A549 (cell line): ENCODE measurements around the gene NPSR1. TPM values are rescaled to one million over a fixed set of nuclear protein-coding genes. Genes with fewer than 3 reads are reported as not detected.

Experiments used
- ATAC-seq, 2 experiments: fragments of 200-7000 bp in 1 of 2; fragments of >200 bp in 1 of 2; cut with Nextera tagmentation in 1 of 2; cut with Tn5 transposase in 1 of 2; 3 replicates each; pipeline versions ENCODE4 v1.8.0 to v1.9.1; 2018 to 2020; ENCODE audit warnings: mild to moderate bottlenecking in 1 of 2, moderate library complexity in 1 of 2
- CTCF ChIA-PET: fragments of 300-600 bp; sonication (Branson Sonifier 250); formaldehyde crosslinking; extraction: SDS; loops from one replicate; lab custom pipeline; 2021; ENCODE audit warnings: antibody characterized with exemption, inconsistent platforms; lab: Yijun Ruan, JAX
- POLR2A ChIA-PET: fragments of 350-600 bp; formaldehyde crosslinking; extraction: SDS; loops from one replicate; lab custom pipeline; 2021; ENCODE audit warnings: antibody characterized with exemption, inconsistent platforms; lab: Yijun Ruan, JAX
- DNase-seq, 2 experiments: peaks; one replicate each; pipeline versions ENCODE4 v3.0.0 to v3.0.0-alpha.2; 2011 to 2016; ENCODE audit warnings: low read depth in 1 of 2, low spot score in 1 of 2
- FAIRE-seq: peaks from 2 replicates; lab custom pipeline; 2011; peaks lifted over from hg19 to GRCh38; lab: Jason Lieb, UNC
- H3K27ac ChIP-seq, 2 experiments: fragments of >200 bp; sonication (Bioruptor Twin); formaldehyde crosslinking; 3 replicates each; pipeline ENCODE4 v1.5.1; 2016 to 2017
- H3K4me1 ChIP-seq: fragments of >200 bp; sonication (Bioruptor Twin); formaldehyde crosslinking; 3 replicates; pipeline ENCODE4 v1.6.1; 2016
- H3K4me2 ChIP-seq: fragments of >200 bp; sonication (Bioruptor Twin); formaldehyde crosslinking; 3 replicates; pipeline ENCODE4 v1.6.1; 2016
- H3K4me3 ChIP-seq: fragments of >200 bp; sonication (Bioruptor Twin); formaldehyde crosslinking; 3 replicates; pipeline ENCODE4 v1.5.1; 2016
- H3K9me3 ChIP-seq: fragments of >200 bp; sonication (Bioruptor Twin); formaldehyde crosslinking; 3 replicates; pipeline ENCODE4 v1.6.1; 2016
- CBX2 ChIP-seq: fragments of 200-600 bp; sonication (generic); IDR thresholded peaks from 2 replicates; pipeline ENCODE4 v1.6.1; 2016; ENCODE audit warnings: low read depth, mild to moderate bottlenecking, borderline replicate concordance
- EHF ChIP-seq: fragments of 250-450 bp; sonication (Bioruptor Pico); IDR thresholded peaks from 2 replicates; pipeline ENCODE4 v1.5.0; 2020; ENCODE audit warnings: mild to moderate bottlenecking
- FOSL2 ChIP-seq, 2 experiments: fragments of 450-650 bp in 1 of 2; fragments of >200 bp in 1 of 2; sonication (Bioruptor Twin) in 1 of 2; formaldehyde crosslinking; IDR thresholded peaks; 2 replicates each; pipeline versions ENCODE4 v1.5.0 to v1.6.1; 2016 to 2020; ENCODE audit warnings: mild to moderate bottlenecking in 1 of 2, moderate library complexity in 1 of 2
- GATA3 ChIP-seq: IDR thresholded peaks from 2 replicates; pipeline ENCODE4 v1.6.1; 2012; ENCODE audit warnings: borderline replicate concordance
- HDAC2 ChIP-seq: fragments of 200-600 bp; sonication (generic); IDR thresholded peaks from 2 replicates; pipeline ENCODE4 v1.6.1; 2016
- HEYL ChIP-seq: fragments of 250-450 bp; sonication (Bioruptor Pico); IDR thresholded peaks from 2 replicates; pipeline ENCODE4 v1.8.0; 2021; ENCODE audit warnings: mild to moderate bottlenecking, moderate library complexity
- JUN ChIP-seq, 2 experiments: fragments of >200 bp; sonication (Bioruptor Twin); formaldehyde crosslinking; IDR thresholded peaks; 2 replicates in 1 of 2; 3 replicates in 1 of 2; pipeline ENCODE4 v1.6.1; 2016 to 2017
- MAFK ChIP-seq: fragments of 450-650 bp; IDR thresholded peaks from 2 replicates; pipeline ENCODE4 v1.6.1; 2014; ENCODE audit not compliant: partially characterized antibody
- MYC ChIP-seq: IDR thresholded peaks from 2 replicates; pipeline ENCODE4 v1.6.1; 2012; ENCODE audit warnings: mild to moderate bottlenecking, inconsistent platforms, low read length, improper control_type of control experiment, borderline replicate concordance
- PBX3 ChIP-seq: IDR thresholded peaks from 2 replicates; pipeline ENCODE4 v1.6.1; 2012
- RAD21 ChIP-seq, 2 experiments: fragments of >200 bp in 1 of 2; sonication (Bioruptor Twin) in 1 of 2; formaldehyde crosslinking in 1 of 2; IDR thresholded peaks in 1 of 2; conservative IDR thresholded peaks in 1 of 2; 2 replicates in 1 of 2; 3 replicates in 1 of 2; pipeline ENCODE4 v1.6.1; 2012 to 2018; ENCODE audit warnings: inconsistent platforms in 1 of 2
- RFX5 ChIP-seq: fragments of 450-650 bp; IDR thresholded peaks from 2 replicates; pipeline ENCODE4 v1.7.1; 2014; ENCODE audit warnings: antibody characterized with exemption, mild to moderate bottlenecking, moderate library complexity
- SMC3 ChIP-seq: fragments of >200 bp; sonication (Bioruptor Twin); formaldehyde crosslinking; IDR thresholded peaks from 3 replicates; pipeline ENCODE4 v1.6.1; 2018; ENCODE audit warnings: inconsistent platforms
- SREBF2 ChIP-seq: fragments of 450-650 bp; IDR thresholded peaks from 2 replicates; pipeline ENCODE4 v1.6.1; 2014; ENCODE audit warnings: mild to moderate bottlenecking, moderate library complexity
- ZC3H11A ChIP-seq: fragments of 450-650 bp; IDR thresholded peaks from 2 replicates; pipeline ENCODE4 v1.6.1; 2014; ENCODE audit warnings: antibody characterized with exemption, mild to moderate bottlenecking
- ZSCAN20 ChIP-seq: fragments of 250-450 bp; sonication (Bioruptor Pico); IDR thresholded peaks from 2 replicates; pipeline ENCODE4 v1.8.0; 2022; ENCODE audit warnings: mild to moderate bottlenecking, moderate library complexity
- WGBS: methylation state at CpG from one replicate; pipeline ENCODE4 v1.1.6; 2017; ENCODE audit errors: missing lambda C conversion rate; 5-methylcytosine and 5-hydroxymethylcytosine counted together
- polyA plus RNA-seq, 4 experiments: library from polyadenylated mRNA; depleted of rRNA in 3 of 4; stranded (reverse); fragments of >200 nt; fragmentation: RNase III in 1 of 4; extraction: RNeasy Plus Mini Kit Qiagen cat#74134 plus additional on column Dnase treatment in 1 of 4; gene quantifications; 2 replicates in 3 of 4; 3 replicates in 1 of 4; pipeline ENCODE4 v1.2.3, GENCODE V29; 2011 to 2017
- TF ChIP-seq, protein P1 (sequence below): fragments of >200 bp; sonication (Bioruptor Twin); formaldehyde crosslinking; IDR thresholded peaks from 3 replicates; pipeline ENCODE4 v1.5.1; 2016
- TF ChIP-seq, protein P2 (sequence below): IDR thresholded peaks from 2 replicates; pipeline ENCODE4 v1.6.1; 2012; ENCODE audit warnings: low read depth, borderline replicate concordance
- TF ChIP-seq, protein P3 (sequence below): IDR thresholded peaks from 2 replicates; pipeline ENCODE4 v1.6.1; 2012

Gene NPSR1
- polyA plus RNA-seq, 2 of the 4 experiments (the other 2 are of a cell fraction), result not detected

DNA sequence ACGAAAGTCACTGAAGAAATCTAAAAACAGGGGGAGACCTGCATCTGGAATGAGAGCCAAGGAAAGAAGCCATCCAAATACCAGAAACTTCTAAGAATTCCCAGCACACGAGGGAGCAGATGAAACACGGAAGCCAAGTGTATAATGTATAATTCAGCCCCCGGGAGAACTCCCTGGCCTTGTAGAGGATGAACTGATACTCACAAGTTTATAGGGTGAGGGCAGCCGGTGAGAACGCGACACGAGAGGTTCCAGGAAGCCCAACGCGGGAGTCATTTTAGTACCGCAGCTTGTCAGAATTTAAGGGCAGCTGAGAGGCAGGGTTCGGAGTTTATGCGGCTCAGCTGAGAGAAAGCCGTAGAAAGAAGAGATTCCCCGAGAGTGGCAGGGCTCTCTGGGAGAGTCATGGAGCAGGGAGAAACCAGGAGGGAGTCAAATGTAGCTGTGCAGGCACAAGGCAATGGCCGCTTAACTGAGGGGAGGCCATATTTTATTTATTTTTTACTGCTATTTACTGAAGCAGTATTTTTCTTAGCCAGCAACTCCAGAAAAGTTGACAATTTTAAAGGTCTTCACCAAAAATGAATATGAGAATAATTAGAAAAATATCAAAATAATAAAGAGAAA, 164.0 kb downstream of the NPSR1 start:
- H3K4me2 ChIP-seq, result no peak overlapping the region
- POLR2A ChIA-PET, result no interaction called here

GRCh38 chr7:34823650-34824258, 165.7 kb downstream of the NPSR1 start:
- WGBS, result 36% methylated on average over 7 of the region's 7 CpGs
- Histone ChIP-seq H3K9me3 (no peaks in the 10 kb centered on the region), H3K4me1 (peaks cover 5% of the 10 kb centered on the region; the same call in 1 of the 3 replicates), H3K4me3 (no peak overlapping the region), H3K4me2 (no peak overlapping the region), H3K27ac (0 out of 6 replicates have a peak overlapping the region, but pooled peaks have one; percentile 7 to 37)
- DNase-seq (peak; percentile 56), ATAC-seq (peak; percentile 56 to 82; a peak in 4 of 6 replicates), FAIRE-seq (no peak)
- ChIA-PET POLR2A (interaction anchor here (0.6 kb wide), 1 partner anchor 28 kb away, joined by 4 read pairs; no protein-coding TSS in a partner anchor), CTCF (interaction anchor here (0.6 to 4.5 kb wide), 31 partner anchors 10 to 504 kb away, joined by 3 to 32 read pairs (median 4); no protein-coding TSS in a partner anchor)
- TF ChIP-seq MAFK (no peak), RAD21 (conservative IDR thresholded peaks at IDR 0.05 in 1 of 2, IDR thresholded peaks at IDR 0.05 in 1 of 2) (peak; percentile 85 to 91), HDAC2 (no peak), SMC3 (peak; percentile 97)
- TF ChIP-seq, protein P1, sequence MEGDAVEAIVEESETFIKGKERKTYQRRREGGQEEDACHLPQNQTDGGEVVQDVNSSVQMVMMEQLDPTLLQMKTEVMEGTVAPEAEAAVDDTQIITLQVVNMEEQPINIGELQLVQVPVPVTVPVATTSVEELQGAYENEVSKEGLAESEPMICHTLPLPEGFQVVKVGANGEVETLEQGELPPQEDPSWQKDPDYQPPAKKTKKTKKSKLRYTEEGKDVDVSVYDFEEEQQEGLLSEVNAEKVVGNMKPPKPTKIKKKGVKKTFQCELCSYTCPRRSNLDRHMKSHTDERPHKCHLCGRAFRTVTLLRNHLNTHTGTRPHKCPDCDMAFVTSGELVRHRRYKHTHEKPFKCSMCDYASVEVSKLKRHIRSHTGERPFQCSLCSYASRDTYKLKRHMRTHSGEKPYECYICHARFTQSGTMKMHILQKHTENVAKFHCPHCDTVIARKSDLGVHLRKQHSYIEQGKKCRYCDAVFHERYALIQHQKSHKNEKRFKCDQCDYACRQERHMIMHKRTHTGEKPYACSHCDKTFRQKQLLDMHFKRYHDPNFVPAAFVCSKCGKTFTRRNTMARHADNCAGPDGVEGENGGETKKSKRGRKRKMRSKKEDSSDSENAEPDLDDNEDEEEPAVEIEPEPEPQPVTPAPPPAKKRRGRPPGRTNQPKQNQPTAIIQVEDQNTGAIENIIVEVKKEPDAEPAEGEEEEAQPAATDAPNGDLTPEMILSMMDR, result peak; percentile 87

More for the DNA sequence above, 164.0 kb downstream of the NPSR1 start:
- no peak for TF ChIP-seq HEYL (CRISPR knock-in tag)
- no peak for TF ChIP-seq CBX2
- TF ChIP-seq, protein P2, sequence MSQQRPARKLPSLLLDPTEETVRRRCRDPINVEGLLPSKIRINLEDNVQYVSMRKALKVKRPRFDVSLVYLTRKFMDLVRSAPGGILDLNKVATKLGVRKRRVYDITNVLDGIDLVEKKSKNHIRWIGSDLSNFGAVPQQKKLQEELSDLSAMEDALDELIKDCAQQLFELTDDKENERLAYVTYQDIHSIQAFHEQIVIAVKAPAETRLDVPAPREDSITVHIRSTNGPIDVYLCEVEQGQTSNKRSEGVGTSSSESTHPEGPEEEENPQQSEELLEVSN, result no peak
- TF ChIP-seq RFX5, result no peak
- TF ChIP-seq JUN (IDR thresholded peaks at IDR 0.05), result no peak
- TF ChIP-seq SMC3, result no peak
- no peak for TF ChIP-seq ZC3H11A
- TF ChIP-seq ZSCAN20 (CRISPR knock-in tag), result no peak
- TF ChIP-seq SREBF2, result no peak
- TF ChIP-seq FOSL2 (IDR thresholded peaks at IDR 0.05), result no peak
- TF ChIP-seq FOSL2 (CRISPR knock-in tag; IDR thresholded peaks at IDR 0.05), result no peak
- TF ChIP-seq RAD21 (conservative IDR thresholded peaks at IDR 0.05 in 1 of 2, IDR thresholded peaks at IDR 0.05 in 1 of 2), result no peak
- no peak for TF ChIP-seq PBX3
- TF ChIP-seq GATA3, result no peak
- TF ChIP-seq EHF, result no peak
- TF ChIP-seq, protein P3, sequence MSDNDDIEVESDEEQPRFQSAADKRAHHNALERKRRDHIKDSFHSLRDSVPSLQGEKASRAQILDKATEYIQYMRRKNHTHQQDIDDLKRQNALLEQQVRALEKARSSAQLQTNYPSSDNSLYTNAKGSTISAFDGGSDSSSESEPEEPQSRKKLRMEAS, result no peak
- Histone ChIP-seq H3K27ac (no peak overlapping the region; a peak in 1 of 6 replicates), H3K4me1 (peaks cover 5% of the 10 kb centered on the region; the same call in 1 of the 3 replicates), H3K9me3 (no peaks in the 10 kb centered on the region), H3K4me3 (no peak overlapping the region)
- FAIRE-seq (no peak), ATAC-seq (no peak), DNase-seq (no peak)
- CTCF ChIA-PET, result interaction anchor here (1.3 to 4.5 kb wide), 4 partner anchors 9 to 31 kb away, joined by 3 to 32 read pairs (median 4); no protein-coding TSS in a partner anchor
- 87% methylated on average over 16 of the region's 16 CpGs for WGBS

- Histone ChIP-seq H3K9me3 (no peaks in the 10 kb centered on the region), H3K4me1 (peaks cover 5% of the 10 kb centered on the region; the same call in 1 of the 3 replicates), H3K27ac (peak overlapping the region; percentile 0 to 61; a peak in 3 of 6 replicates), H3K4me3 (no peak overlapping the region), H3K4me2 (no peak overlapping the region)
- CTCF ChIA-PET, result interaction anchor here (1.0 to 4.5 kb wide), 7 partner anchors 9 to 211 kb away, joined by 3 to 32 read pairs (median 3); no protein-coding TSS in a partner anchor
- FAIRE-seq (peak; percentile 13), ATAC-seq (no peak)
- 71% methylated on average over 2 of the region's 2 CpGs for WGBS
- TF ChIP-seq ZSCAN20 (CRISPR knock-in tag) (no peak), MYC (no peak)
- TF ChIP-seq, all 56 proteins: peak for 0
- DNase-seq, result no peak
- POLR2A ChIA-PET, result no interaction called here
These were observed 167.2 kb downstream of the NPSR1 start for GRCh38 chr7:34825221-34825620.
